ENCODE data around the gene ITIH4. TPM values are rescaled to one million over a fixed set of nuclear protein-coding genes. Genes with fewer than 3 reads are reported as not detected.

ITIH4 gene
- total RNA-seq, 1 donor from 2014 or later: 14.0 TPM

- no peak for DNase-seq (ENCODE audit: extremely low spot score, unreplicated experiment)
- H3K4me1 Mint-ChIP-seq (ENCODE audit: unreplicated experiment): peaks cover 5% of the 10 kb centered on the region
Observed at GRCh38 chr3:52817221-52817620, 13.3 kb downstream of the ITIH4 start.

GRCh38 chr3:52816654-52817053 is 13.8 kb downstream of the ITIH4 start:
- no peak for DNase-seq (ENCODE audit: extremely low spot score, unreplicated experiment)
- Mint-ChIP-seq H3K4me3 (no peak overlapping the region), H3K4me1 (ENCODE audit: unreplicated experiment) (peaks cover 5% of the 10 kb centered on the region), H3K36me3 (no peaks in the 10 kb centered on the region), H3K27me3 (no peaks in the 10 kb centered on the region), H3K9me3 (no peaks in the 10 kb centered on the region), H3K27ac (no peak overlapping the region)
- no peak for TF ChIP-seq CTCF (conservative IDR thresholded peaks at IDR 0.05)

More at GRCh38 chr3:52817221-52817620, 13.3 kb downstream of the ITIH4 start:
- Mint-ChIP-seq H3K36me3 (no peaks in the 10 kb centered on the region), H3K27me3 (no peaks in the 10 kb centered on the region), H3K4me3 (no peak overlapping the region), H3K9me3 (no peaks in the 10 kb centered on the region), H3K27ac (no peak overlapping the region)
- no peak for TF ChIP-seq CTCF (conservative IDR thresholded peaks at IDR 0.05)

- Mint-ChIP-seq H3K27me3 (no peaks in the 10 kb centered on the region), H3K4me3 (no peak overlapping the region), H3K4me1 (ENCODE audit: unreplicated experiment) (peaks cover 5% of the 10 kb centered on the region), H3K27ac (no peak overlapping the region), H3K36me3 (no peaks in the 10 kb centered on the region), H3K9me3 (no peaks in the 10 kb centered on the region)
- DNase-seq (ENCODE audit: extremely low spot score, unreplicated experiment): no peak
- TF ChIP-seq CTCF (conservative IDR thresholded peaks at IDR 0.05): no peak
Observed at GRCh38 chr3:52816199-52816598, 14.3 kb downstream of the ITIH4 start.

GRCh38 chr3:52813810-52814209 is 16.7 kb downstream of the ITIH4 start:
- Mint-ChIP-seq H3K4me3 (no peak overlapping the region), H3K27me3 (no peaks in the 10 kb centered on the region), H3K4me1 (ENCODE audit: unreplicated experiment) (no peaks in the 10 kb centered on the region), H3K27ac (no peak overlapping the region), H3K9me3 (no peaks in the 10 kb centered on the region), H3K36me3 (no peaks in the 10 kb centered on the region)
- no peak for DNase-seq (ENCODE audit: extremely low spot score, unreplicated experiment)
- TF ChIP-seq CTCF (conservative IDR thresholded peaks at IDR 0.05): no peak

- Mint-ChIP-seq H3K9me3 (no peaks in the 10 kb centered on the region), H3K4me3 (no peak overlapping the region), H3K36me3 (no peaks in the 10 kb centered on the region), H3K27ac (no peak overlapping the region), H3K27me3 (no peaks in the 10 kb centered on the region), H3K4me1 (ENCODE audit: unreplicated experiment) (no peaks in the 10 kb centered on the region)
- no peak for DNase-seq (ENCODE audit: extremely low spot score, unreplicated experiment)
- TF ChIP-seq CTCF (conservative IDR thresholded peaks at IDR 0.05): no peak
Observed at GRCh38 chr3:52811452-52812011, 18.9 kb downstream of the ITIH4 start.

- no peaks in the 10 kb centered on the region for H3K4me1 Mint-ChIP-seq (ENCODE audit: unreplicated experiment)
- no peak for TF ChIP-seq CTCF (conservative IDR thresholded peaks at IDR 0.05)
- H3K36me3 Mint-ChIP-seq: no peaks in the 10 kb centered on the region
- H3K9me3 Mint-ChIP-seq: no peaks in the 10 kb centered on the region
- no peak overlapping the region for H3K4me3 Mint-ChIP-seq
- H3K27ac Mint-ChIP-seq: no peak overlapping the region
- H3K27me3 Mint-ChIP-seq: no peaks in the 10 kb centered on the region
- DNase-seq (ENCODE audit: extremely low spot score, unreplicated experiment): no peak
Observed at GRCh38 chr3:52810923-52811322, 19.5 kb downstream of the ITIH4 start.

All from type B pancreatic cell (in vitro differentiated cells).